GM12878 (cell line): Measurements from ENCODE around the gene KRTAP9-9.
"Not testable (repeated sequence)": the region's sequence is repeated elsewhere in the genome, so short reads cannot be mapped to it uniquely, and the experiment has no call there.

Experiments used
- BRCA1 ChIP-seq: IDR thresholded peaks from 2 replicates; pipeline ENCODE4 v1.6.1; 2011; ENCODE audit warnings: low read depth, low read length, improper control_type of control experiment
- CTCF ChIP-seq, 3 experiments: IDR thresholded peaks in 2 of 3; conservative IDR thresholded peaks in 1 of 3; 2 replicates each; pipeline ENCODE4 v1.5.1; 2011; ENCODE audit warnings: low read depth in 3 of 3, low read length in 3 of 3, mild to moderate bottlenecking in 3 of 3, control low read depth in 2 of 3, moderate library complexity in 2 of 3, inconsistent platforms in 1 of 3, mixed read lengths in 1 of 3; ENCODE audit not compliant: control insufficient read depth in 2 of 3, insufficient read depth in 1 of 3; ENCODE audit errors: extremely low read depth in 1 of 3
- MEF2A ChIP-seq: IDR thresholded peaks from 2 replicates; pipeline ENCODE4 v1.6.1; 2011; ENCODE audit warnings: low read depth, mild to moderate bottlenecking, low read length, moderate library complexity; ENCODE audit not compliant: insufficient read depth
- NBN ChIP-seq: fragments of 450-650 bp; IDR thresholded peaks from 2 replicates; pipeline ENCODE4 v1.6.1; 2016
- POLR2AphosphoS5 ChIP-seq: IDR thresholded peaks from 2 replicates; pipeline ENCODE4 v1.6.1; 2011; ENCODE audit warnings: mild to moderate bottlenecking, low read length, inconsistent platforms
- REST ChIP-seq: IDR thresholded peaks from 2 replicates; pipeline ENCODE4 v1.6.1; 2012; ENCODE audit warnings: mild to moderate bottlenecking, low read depth, low read length
- RFX5 ChIP-seq: IDR thresholded peaks from 2 replicates; pipeline ENCODE4 v1.6.1; 2011; ENCODE audit warnings: low read depth, low read length, improper control_type of control experiment
- SMARCA5 ChIP-seq: fragments of 450-650 bp; IDR thresholded peaks from 2 replicates; pipeline ENCODE4 v1.6.1; 2017; ENCODE audit warnings: mild to moderate bottlenecking
- SPI1 ChIP-seq: IDR thresholded peaks from 2 replicates; pipeline ENCODE4 v1.6.1; 2011; ENCODE audit warnings: low read depth, mild to moderate bottlenecking, low read length, moderate library complexity, borderline replicate concordance; ENCODE audit not compliant: insufficient read depth
- SRF ChIP-seq, 2 experiments: IDR thresholded peaks; 2 replicates each; pipeline ENCODE4 v1.6.1; 2011; ENCODE audit warnings: low read depth in 2 of 2, low read length in 2 of 2, mild to moderate bottlenecking in 1 of 2, moderate library complexity in 1 of 2
- ZBTB33 ChIP-seq: fragments of 450-650 bp; IDR thresholded peaks from 2 replicates; pipeline ENCODE4 v1.6.1; 2017; ENCODE audit warnings: mild to moderate bottlenecking
- ZBTB4 ChIP-seq: fragments of 450-650 bp; formaldehyde crosslinking; IDR thresholded peaks from 2 replicates; pipeline ENCODE4 v1.4.0; 2022; ENCODE audit warnings: mild to moderate bottlenecking, moderate library complexity

GRCh38 chr17:41255381-41256290, at the start of gene KRTAP9-9:
- TF ChIP-seq RFX5; ZBTB4; ZBTB33; NBN; REST; SMARCA5; CTCF (IDR thresholded peaks at IDR 0.05 in 2 of 3, conservative IDR thresholded peaks at IDR 0.05 in 1 of 3; ENCODE audit: control insufficient read depth in 2 of 3, extremely low read depth in 1 of 3, insufficient read depth in 1 of 3, low read depth in 3 of 3, low read length in 3 of 3); SPI1; POLR2AphosphoS5; MEF2A; BRCA1; SRF (IDR thresholded peaks at IDR 0.05; ENCODE audit: low read depth in 2 of 2, low read length in 2 of 2): not testable (repeated sequence)
